ENCODE measurements around the gene PUS3.

PUS3 gene

DNA sequence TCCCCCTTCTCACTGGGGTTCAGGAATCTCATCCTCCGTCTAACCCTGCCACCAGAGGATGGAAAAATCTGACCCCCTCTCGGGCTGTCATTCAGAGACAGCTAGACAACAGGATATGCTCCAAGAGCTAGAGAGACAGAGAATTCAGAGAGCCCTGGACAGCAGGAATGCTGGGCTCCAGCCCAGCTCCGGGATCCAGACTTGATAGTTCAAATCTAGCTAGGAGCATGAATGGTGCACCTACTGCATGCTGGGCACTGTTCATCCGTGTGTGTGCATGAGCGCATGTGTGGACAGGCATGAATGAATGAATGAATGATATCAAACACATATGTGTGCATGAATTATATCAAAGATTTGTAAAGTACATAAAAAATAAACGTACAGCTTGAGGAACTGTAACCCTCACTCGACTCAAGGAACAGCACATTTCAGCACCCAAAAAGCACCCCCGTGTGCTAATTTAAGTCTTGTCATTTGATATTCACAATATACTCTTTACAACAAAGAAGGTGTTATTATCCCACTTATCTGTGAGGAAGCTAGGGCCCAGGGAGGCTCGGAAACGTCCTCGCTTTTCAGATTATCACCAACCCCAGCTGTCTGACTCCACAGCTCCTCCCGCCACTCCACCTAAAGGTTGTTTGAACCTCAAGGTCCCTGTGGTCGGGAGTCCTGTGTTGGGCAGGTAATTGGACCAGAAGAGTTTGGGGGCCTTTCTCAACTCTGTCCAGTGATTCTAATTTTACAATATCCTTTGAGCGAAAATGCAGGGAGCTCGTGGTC lies 42.2 kb upstream of the PUS3 start:
- peaks cover 2% of the 10 kb centered on the region for H3K36me3 Mint-ChIP-seq (ENCODE audit: insufficient read depth)
- peaks cover 15% of the 10 kb centered on the region for H3K27me3 Mint-ChIP-seq
- no peak for ATAC-seq (replicated peaks; ENCODE audit: extremely low read depth, poor library complexity, severe bottlenecking)
- peaks cover 8% of the 10 kb centered on the region for H3K4me1 Mint-ChIP-seq
- no peak for DNase-seq (ENCODE audit: low spot score in 2 of 2)
- no peak overlapping the region for H3K4me3 Mint-ChIP-seq
- H3K9me3 Mint-ChIP-seq = no peaks in the 10 kb centered on the region
- no peak overlapping the region for H3K27ac Mint-ChIP-seq (ENCODE audit: low read depth)

GRCh38 chr11:125944350-125945010 lies 41.5 kb upstream of the PUS3 start:
- H3K27me3 Mint-ChIP-seq = peaks cover 15% of the 10 kb centered on the region
- no peak overlapping the region for H3K4me3 Mint-ChIP-seq
- no peak for ATAC-seq (replicated peaks; ENCODE audit: extremely low read depth, poor library complexity, severe bottlenecking)
- no peak overlapping the region for H3K27ac Mint-ChIP-seq (ENCODE audit: low read depth)
- H3K36me3 Mint-ChIP-seq (ENCODE audit: insufficient read depth) = peaks cover 2% of the 10 kb centered on the region
- H3K9me3 Mint-ChIP-seq = no peaks in the 10 kb centered on the region
- no peak for DNase-seq (ENCODE audit: low spot score in 2 of 2)
- H3K4me1 Mint-ChIP-seq = peaks cover 8% of the 10 kb centered on the region

- peaks cover 15% of the 10 kb centered on the region for H3K27me3 Mint-ChIP-seq
- H3K36me3 Mint-ChIP-seq (ENCODE audit: insufficient read depth) = peaks cover under 1% of the 10 kb centered on the region
- H3K4me1 Mint-ChIP-seq = peaks cover 8% of the 10 kb centered on the region
- no peaks in the 10 kb centered on the region for H3K9me3 Mint-ChIP-seq
- H3K4me3 Mint-ChIP-seq = no peak overlapping the region
- ATAC-seq (replicated peaks; ENCODE audit: extremely low read depth, poor library complexity, severe bottlenecking) = no peak
- no peak overlapping the region for H3K27ac Mint-ChIP-seq (ENCODE audit: low read depth)
- no peak for DNase-seq (ENCODE audit: low spot score in 2 of 2)
These were observed 40.8 kb upstream of the PUS3 start for GRCh38 chr11:125943661-125944349.

DNA sequence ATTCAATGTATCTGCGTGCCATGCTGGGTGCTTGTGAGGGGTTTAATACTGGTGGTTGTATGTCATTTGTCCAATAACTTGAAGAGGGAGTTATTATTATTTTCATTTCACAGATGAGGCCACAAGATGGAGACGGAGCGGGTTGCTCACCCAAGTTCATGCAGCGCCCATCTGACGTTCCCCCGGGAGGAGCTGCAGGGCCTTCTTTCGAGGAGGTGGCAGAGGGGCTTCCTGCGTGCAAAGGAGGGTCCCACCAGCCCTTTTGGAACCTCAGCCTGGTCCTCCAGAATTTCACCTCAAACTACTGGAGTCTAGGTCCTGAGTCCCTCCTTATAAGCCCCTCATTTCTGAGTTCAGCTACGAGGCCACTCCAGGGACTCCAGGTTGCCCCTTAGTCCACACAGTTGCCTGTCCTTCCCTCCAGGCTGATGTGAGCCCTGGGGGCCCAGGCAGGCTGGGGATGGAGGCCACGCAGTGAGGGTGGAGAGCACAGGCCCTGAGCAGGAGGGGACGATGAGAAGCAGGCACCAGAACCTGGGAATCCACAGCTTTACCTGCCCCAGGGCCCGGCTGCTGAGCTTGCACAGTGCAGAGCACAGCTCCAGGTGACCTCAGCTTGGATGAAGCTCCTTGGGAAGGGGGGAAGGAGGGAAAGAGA lies 39.9 kb upstream of the PUS3 start:
- peaks cover 15% of the 10 kb centered on the region for H3K27me3 Mint-ChIP-seq
- H3K9me3 Mint-ChIP-seq = no peaks in the 10 kb centered on the region
- H3K4me3 Mint-ChIP-seq = no peak overlapping the region
- DNase-seq (ENCODE audit: low spot score in 2 of 2) (no peak), ATAC-seq (replicated peaks; ENCODE audit: extremely low read depth, poor library complexity, severe bottlenecking) (no peak)
- no peak overlapping the region for H3K27ac Mint-ChIP-seq (ENCODE audit: low read depth)
- peaks cover 8% of the 10 kb centered on the region for H3K4me1 Mint-ChIP-seq
- no peaks in the 10 kb centered on the region for H3K36me3 Mint-ChIP-seq (ENCODE audit: insufficient read depth)

GRCh38 chr11:125941619-125942611 lies 38.9 kb upstream of the PUS3 start:
- H3K4me1 Mint-ChIP-seq = peaks cover 8% of the 10 kb centered on the region
- no peaks in the 10 kb centered on the region for H3K9me3 Mint-ChIP-seq
- no peak overlapping the region for H3K4me3 Mint-ChIP-seq
- no peaks in the 10 kb centered on the region for H3K36me3 Mint-ChIP-seq (ENCODE audit: insufficient read depth)
- H3K27me3 Mint-ChIP-seq = peaks cover 15% of the 10 kb centered on the region
- DNase-seq (ENCODE audit: low spot score in 2 of 2) = no peak
- ATAC-seq (replicated peaks; ENCODE audit: extremely low read depth, poor library complexity, severe bottlenecking) = peak; percentile 36
- no peak overlapping the region for H3K27ac Mint-ChIP-seq (ENCODE audit: low read depth)

DNA sequence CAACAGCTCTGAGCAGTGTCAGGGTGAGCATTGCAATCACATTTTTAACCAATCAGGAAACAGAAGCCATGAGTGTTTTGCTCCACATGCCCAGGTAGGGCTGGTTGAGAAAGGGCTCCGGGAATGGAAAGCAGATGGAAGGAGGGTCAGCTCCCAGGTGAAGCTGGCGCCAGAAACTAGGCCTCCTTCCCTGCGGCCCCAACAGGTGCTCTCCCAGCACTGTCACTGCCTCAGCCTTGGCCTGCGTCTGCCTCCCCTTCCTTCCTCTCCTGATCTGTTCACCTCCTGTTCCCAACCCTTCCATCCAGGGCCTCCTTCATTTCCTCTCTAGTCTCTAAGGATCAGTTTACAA lies 38.2 kb upstream of the PUS3 start:
- H3K36me3 Mint-ChIP-seq (ENCODE audit: insufficient read depth) = no peaks in the 10 kb centered on the region
- H3K4me1 Mint-ChIP-seq = peaks cover 8% of the 10 kb centered on the region
- no peak overlapping the region for H3K4me3 Mint-ChIP-seq
- H3K27ac Mint-ChIP-seq (ENCODE audit: low read depth) = no peak overlapping the region
- peaks cover 15% of the 10 kb centered on the region for H3K27me3 Mint-ChIP-seq
- H3K9me3 Mint-ChIP-seq = no peaks in the 10 kb centered on the region
- ATAC-seq (replicated peaks; ENCODE audit: extremely low read depth, poor library complexity, severe bottlenecking) (no peak), DNase-seq (ENCODE audit: low spot score in 2 of 2) (no peak)

DNA sequence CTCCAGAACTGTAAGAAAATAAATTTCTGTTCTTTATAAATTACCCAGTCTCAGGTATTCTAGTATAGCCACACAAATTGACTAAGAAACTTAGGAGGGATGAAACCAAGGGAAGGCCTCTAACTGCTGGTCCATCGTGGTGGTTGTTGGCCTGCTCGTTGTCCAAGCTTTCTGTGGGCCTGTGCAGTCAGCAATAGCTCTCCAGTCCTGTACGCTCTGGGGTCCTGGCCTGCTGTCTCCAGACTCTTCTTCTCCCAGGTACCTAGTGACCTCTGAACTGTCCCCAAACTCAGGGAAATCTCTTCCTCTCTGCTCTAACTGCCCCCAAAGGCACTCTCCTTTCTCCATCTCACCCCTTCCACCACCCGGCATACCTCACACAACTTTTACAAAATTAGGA lies 37.1 kb upstream of the PUS3 start:
- DNase-seq (ENCODE audit: low spot score in 2 of 2) (no peak), ATAC-seq (replicated peaks; ENCODE audit: extremely low read depth, poor library complexity, severe bottlenecking) (no peak)
- H3K4me1 Mint-ChIP-seq = peaks cover 8% of the 10 kb centered on the region
- peaks cover 15% of the 10 kb centered on the region for H3K27me3 Mint-ChIP-seq
- no peaks in the 10 kb centered on the region for H3K9me3 Mint-ChIP-seq
- no peaks in the 10 kb centered on the region for H3K36me3 Mint-ChIP-seq (ENCODE audit: insufficient read depth)
- H3K4me3 Mint-ChIP-seq = no peak overlapping the region
- no peak overlapping the region for H3K27ac Mint-ChIP-seq (ENCODE audit: low read depth)

DNA sequence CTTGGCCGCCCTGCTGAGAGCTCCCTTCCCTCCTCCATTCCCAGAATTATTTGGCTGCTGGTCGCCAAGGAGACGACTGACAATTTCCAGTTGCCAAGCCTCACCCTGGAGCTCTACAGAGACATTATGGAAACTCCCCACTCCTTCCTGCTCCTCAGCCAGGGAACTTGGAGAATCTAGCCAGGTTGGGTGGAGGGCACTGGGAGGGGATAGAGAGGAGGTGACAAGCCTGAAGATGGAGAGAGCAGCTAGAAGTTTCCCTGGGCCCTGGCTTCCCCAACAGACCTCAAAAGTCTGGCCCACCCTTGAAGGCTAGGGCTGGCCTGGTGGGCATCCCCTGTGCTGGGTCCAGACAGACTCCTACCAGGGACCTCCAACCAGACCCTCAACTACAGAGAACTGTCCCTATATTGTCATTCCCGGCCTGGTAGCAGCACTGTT lies 36.1 kb upstream of the PUS3 start:
- H3K9me3 Mint-ChIP-seq = no peaks in the 10 kb centered on the region
- DNase-seq (ENCODE audit: low spot score in 2 of 2) (no peak), ATAC-seq (replicated peaks; ENCODE audit: extremely low read depth, poor library complexity, severe bottlenecking) (no peak)
- peaks cover 6% of the 10 kb centered on the region for H3K27me3 Mint-ChIP-seq
- H3K27ac Mint-ChIP-seq (ENCODE audit: low read depth) = no peak overlapping the region
- H3K4me1 Mint-ChIP-seq = peaks cover 8% of the 10 kb centered on the region
- no peaks in the 10 kb centered on the region for H3K36me3 Mint-ChIP-seq (ENCODE audit: insufficient read depth)
- no peak overlapping the region for H3K4me3 Mint-ChIP-seq

DNA sequence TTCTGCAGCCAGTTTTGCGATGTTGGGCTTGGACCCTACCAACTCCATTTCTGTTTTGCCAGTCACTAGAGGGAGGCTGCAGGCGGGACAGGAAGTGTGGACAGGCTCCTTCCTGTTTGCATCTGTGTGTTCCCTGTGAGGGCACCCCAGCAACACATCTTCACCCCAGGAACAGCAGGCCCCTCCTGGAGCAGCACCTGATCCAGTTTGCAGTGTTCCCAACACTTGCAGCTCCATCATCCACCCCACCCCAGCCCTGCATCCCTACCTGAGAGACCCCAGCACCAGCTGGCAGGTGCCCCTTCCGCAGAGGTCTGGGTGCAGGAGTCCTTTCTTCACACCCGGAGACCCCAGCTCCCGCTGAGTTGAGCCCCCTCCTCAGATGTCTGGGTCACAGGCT lies 35.4 kb upstream of the PUS3 start:
- Mint-ChIP-seq H3K4me1 (peaks cover 8% of the 10 kb centered on the region), H3K27me3 (no peaks in the 10 kb centered on the region), H3K9me3 (no peaks in the 10 kb centered on the region), H3K4me3 (no peak overlapping the region), H3K27ac (ENCODE audit: low read depth) (no peak overlapping the region), H3K36me3 (ENCODE audit: insufficient read depth) (no peaks in the 10 kb centered on the region)
- DNase-seq (ENCODE audit: low spot score in 2 of 2) (no peak), ATAC-seq (replicated peaks; ENCODE audit: extremely low read depth, poor library complexity, severe bottlenecking) (no peak)

DNA sequence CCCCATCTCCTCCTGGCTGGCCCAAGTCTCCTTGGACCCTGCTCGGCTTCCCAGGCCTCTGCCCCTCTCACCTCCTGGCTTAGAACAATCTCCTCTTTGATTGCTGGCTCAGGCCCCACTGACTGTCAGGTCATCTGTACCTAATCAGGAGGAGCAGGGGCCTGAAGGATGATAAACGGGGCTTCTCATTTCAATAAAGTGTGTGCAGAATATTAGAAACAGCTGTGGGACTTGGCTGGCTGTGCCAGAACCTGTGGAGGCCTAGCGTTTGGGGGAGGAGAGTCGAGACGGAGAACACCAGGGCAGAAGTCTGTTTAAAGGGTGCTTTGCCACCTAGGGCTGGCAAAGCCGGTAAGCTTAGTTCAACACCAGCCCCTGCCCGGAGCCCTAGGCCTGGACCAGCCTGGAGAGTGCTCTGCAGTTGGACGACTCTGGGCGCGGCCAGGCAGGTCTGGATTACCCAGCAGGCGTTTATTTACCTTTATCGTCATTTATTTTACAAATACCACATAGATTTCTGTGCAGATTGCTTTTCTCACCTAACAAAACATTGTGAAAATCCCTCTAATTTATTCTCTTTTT lies 32.7 kb upstream of the PUS3 start:
- no peak for ATAC-seq (replicated peaks; ENCODE audit: extremely low read depth, poor library complexity, severe bottlenecking)
- H3K27ac Mint-ChIP-seq (ENCODE audit: low read depth) = no peak overlapping the region
- no peak overlapping the region for H3K4me3 Mint-ChIP-seq
- H3K9me3 Mint-ChIP-seq = no peaks in the 10 kb centered on the region
- H3K27me3 Mint-ChIP-seq = peaks cover 14% of the 10 kb centered on the region
- DNase-seq (ENCODE audit: low spot score in 2 of 2) = no peak
- no peaks in the 10 kb centered on the region for H3K36me3 Mint-ChIP-seq (ENCODE audit: insufficient read depth)
- no peaks in the 10 kb centered on the region for H3K4me1 Mint-ChIP-seq

DNA sequence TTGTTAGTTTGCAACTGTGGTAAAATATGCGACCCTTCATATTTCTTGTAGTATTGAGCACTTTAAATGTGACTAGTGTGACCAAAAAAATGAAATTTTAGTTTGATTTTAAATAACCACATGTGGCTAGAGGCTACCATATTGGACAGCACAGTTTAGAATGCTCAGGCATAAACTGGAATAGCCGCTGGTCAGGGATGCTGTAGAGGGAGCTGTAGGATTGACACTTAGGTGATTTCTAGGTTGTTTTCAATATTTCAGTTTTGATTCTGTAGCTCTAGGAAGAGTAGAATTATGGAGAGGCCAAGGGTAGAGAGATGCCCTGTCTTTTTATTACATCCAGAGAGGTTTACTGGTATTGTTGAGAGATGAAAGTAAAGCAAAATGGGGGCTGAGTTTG lies 32.0 kb upstream of the PUS3 start:
- Mint-ChIP-seq H3K9me3 (no peaks in the 10 kb centered on the region), H3K4me1 (no peaks in the 10 kb centered on the region), H3K36me3 (ENCODE audit: insufficient read depth) (no peaks in the 10 kb centered on the region), H3K27me3 (peaks cover 17% of the 10 kb centered on the region), H3K4me3 (no peak overlapping the region), H3K27ac (ENCODE audit: low read depth) (no peak overlapping the region)
- DNase-seq (ENCODE audit: low spot score in 2 of 2) = no peak
- ATAC-seq (replicated peaks; ENCODE audit: extremely low read depth, poor library complexity, severe bottlenecking) = no peak

Data from central memory CD8-positive, alpha-beta T cell (primary cell).